Activated T-cell treated with anti-CD3 and anti-CD28 coated beads, Interleukin-2, amount 50 U/mL, for 72 hours (primary cell): ENCODE measurements around the gene WASF1. TPM values are rescaled to one million over a fixed set of nuclear protein-coding genes. Genes with fewer than 3 reads are reported as not detected.

ENCODE experiments used
- ATAC-seq, 2 donors: fragments of 150-1000 bp; cut with Tn5 transposase; replicated peaks in 1 of 2; 2 replicates each; pipeline ENCODE4 v1.10.0; 2021; ENCODE audit warnings: moderate library complexity in 2 of 2, mild to moderate bottlenecking in 1 of 2
- DNase-seq, 2 donors: peaks; one replicate each; pipeline ENCODE4 v3.0.0; 2021 to 2022; ENCODE audit warnings: mixed read lengths in 1 of 2
- H3K27ac Mint-ChIP-seq: one replicate; pipeline ENCODE4 v1.8.0; 2022; ENCODE audit warnings: mild to moderate bottlenecking, moderate library complexity, mixed read lengths
- H3K27me3 Mint-ChIP-seq: one replicate; pipeline ENCODE4 v1.8.0; 2022; ENCODE audit warnings: low read depth, mixed read lengths
- H3K36me3 Mint-ChIP-seq, 2 donors: one replicate each; pipeline ENCODE4 v1.8.0; 2022; ENCODE audit warnings: mixed read lengths in 2 of 2, mild to moderate bottlenecking in 1 of 2; ENCODE audit not compliant: insufficient read depth in 2 of 2
- H3K4me1 Mint-ChIP-seq: one replicate; pipeline ENCODE4 v1.8.0; 2022; ENCODE audit warnings: low read depth, mixed read lengths
- H3K4me3 Mint-ChIP-seq, 2 donors: one replicate each; pipeline ENCODE4 v1.8.0; 2022; ENCODE audit warnings: mild to moderate bottlenecking in 2 of 2, mixed read lengths in 2 of 2, moderate library complexity in 2 of 2
- H3K9me3 Mint-ChIP-seq, 2 donors: one replicate each; pipeline ENCODE4 v1.8.0; 2022; ENCODE audit warnings: mixed read lengths in 2 of 2
- total RNA-seq, 2 donors: library from RNA; stranded (reverse); gene quantifications; one replicate each; pipeline ENCODE4 v1.2.3, GENCODE V29; 2022

Gene WASF1
- 1 to 10 TPM; 2.6 to 3.3 TPM for total RNA-seq

DNA sequence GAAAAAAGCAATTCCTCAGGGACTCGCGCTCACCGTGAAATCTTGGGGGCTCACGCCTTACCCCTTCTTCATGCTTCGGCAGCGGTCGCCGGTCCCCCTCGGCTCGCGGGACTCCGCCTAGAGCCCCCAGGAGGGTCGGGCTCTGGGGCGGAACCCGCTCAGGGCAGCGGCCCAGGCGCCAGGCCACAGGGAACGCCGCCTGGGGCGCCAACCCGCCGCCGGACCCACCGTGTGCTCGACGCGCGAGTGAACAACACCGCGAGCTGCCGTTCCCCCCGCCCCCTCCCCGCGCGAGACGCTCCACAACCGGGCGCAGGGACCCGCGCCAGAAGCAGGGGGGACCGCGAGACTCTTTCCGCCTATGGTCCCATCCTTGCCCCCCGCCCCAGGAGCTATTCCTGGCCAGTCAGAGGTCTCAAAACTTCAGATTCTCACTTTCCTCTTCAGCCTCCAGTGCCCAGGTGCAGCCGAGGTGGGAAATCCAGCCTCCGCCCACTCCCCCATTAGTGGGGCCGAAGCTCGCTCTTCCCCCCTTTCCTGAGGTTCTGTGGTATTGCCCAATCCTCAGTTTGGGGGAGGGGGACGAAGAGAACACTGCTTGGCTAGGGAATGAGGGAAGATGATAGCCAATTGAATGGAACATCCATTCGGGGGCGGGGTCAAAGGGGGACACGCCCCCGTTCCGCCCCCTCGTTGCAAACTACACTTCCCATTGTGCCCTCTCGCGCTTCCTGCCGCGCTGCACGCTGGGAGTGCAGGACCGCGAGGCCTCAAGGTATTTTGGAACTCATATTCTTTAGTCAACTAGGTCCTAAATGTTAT lies at the start of gene WASF1:
Gene WASF1, minus strand, starts transcription at position 265 of the 822 bp plus-strand sequence. CDS start 52,069 bp downstream, outside the sequence.
- ATAC-seq (peak; percentile 89), DNase-seq (peak; percentile 90 to 93)
- H3K27me3 Mint-ChIP-seq = peaks cover 15% of the 10 kb centered on the region
- H3K27ac Mint-ChIP-seq = peak within 1 kb of the TSS; percentile 80
- H3K9me3 Mint-ChIP-seq = no peaks in the 10 kb centered on the region
- H3K4me3 Mint-ChIP-seq = peak within 1 kb of the TSS; percentile 72 to 95
- peaks cover 6% of the 10 kb centered on the region for H3K4me1 Mint-ChIP-seq
- H3K36me3 Mint-ChIP-seq = peaks cover 0 to 3% of the 10 kb centered on the region in 2 donors

DNA sequence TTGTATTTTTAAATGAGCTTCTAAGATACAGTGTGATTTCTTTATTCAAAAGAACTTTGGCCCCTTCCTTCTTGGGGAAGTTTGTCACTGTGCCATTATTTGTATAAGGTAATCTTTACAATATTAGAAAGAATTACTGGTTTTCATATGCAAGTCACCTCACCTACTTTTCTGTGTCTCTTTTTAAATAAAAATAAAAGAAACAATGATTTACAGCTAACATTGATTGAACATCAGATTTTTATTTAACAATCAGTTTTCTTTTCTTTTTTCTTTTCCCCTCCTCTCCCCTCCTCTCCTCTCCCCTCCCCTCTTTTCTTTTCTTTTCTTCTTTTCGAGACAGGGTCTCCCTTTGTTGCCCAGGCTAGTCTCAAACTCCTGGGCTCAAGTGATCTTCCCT lies 46.8 kb upstream of the WASF1 start:
- no peak for ATAC-seq
- peaks cover 2 to 7% of the 10 kb centered on the region in 2 donors for H3K36me3 Mint-ChIP-seq
- no peak for DNase-seq

DNA sequence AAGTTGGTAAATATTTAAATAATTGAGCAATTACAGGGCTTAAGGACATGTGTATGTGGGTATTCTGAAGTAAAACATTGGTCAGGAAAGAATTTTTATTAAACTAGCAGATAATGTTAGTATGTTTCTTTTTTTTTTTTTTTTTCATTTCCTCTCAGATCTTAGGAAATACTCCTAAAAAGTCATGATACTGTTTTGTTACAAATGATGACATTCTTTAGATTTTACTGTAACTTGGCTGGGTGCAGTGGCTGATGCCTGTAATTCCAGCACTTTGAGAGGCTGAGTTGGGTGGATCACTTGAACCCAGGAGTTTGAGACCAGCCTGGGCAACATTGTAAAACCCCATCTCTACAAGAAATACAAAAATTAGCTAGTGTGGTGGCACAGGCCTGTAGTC lies 42.3 kb upstream of the WASF1 start:
- Mint-ChIP-seq H3K9me3 (no peaks in the 10 kb centered on the region), H3K27ac (no peak overlapping the region), H3K36me3 (peaks cover 5 to 14% of the 10 kb centered on the region in 2 donors), H3K4me3 (no peak overlapping the region), H3K4me1 (no peaks in the 10 kb centered on the region), H3K27me3 (no peaks in the 10 kb centered on the region)
- ATAC-seq (no peak), DNase-seq (no peak)

More for the DNA sequence above, 46.8 kb upstream of the WASF1 start:
- H3K4me3 Mint-ChIP-seq = no peak overlapping the region
- H3K9me3 Mint-ChIP-seq = no peaks in the 10 kb centered on the region
- H3K27me3 Mint-ChIP-seq = no peaks in the 10 kb centered on the region
- no peaks in the 10 kb centered on the region for H3K4me1 Mint-ChIP-seq
- no peak overlapping the region for H3K27ac Mint-ChIP-seq

DNA sequence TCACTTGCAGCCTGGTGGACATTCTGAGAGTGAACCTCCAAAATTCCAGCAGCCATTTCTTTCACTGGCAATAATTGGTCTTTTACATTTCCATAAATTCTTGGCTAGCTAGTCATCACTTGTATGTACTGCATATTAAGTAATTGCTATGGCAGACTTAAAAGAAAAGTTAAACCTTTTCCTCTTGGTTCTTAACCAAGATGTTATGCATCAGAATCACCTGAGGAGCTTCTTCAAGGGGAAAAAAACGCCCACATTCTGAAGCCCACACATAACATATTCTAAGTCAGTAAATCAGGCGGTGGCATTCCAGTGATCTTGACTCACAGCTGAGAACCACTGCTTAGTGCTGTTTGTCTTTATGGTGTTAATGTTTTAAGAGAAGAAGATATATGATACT lies 37.8 kb upstream of the WASF1 start:
- no peaks in the 10 kb centered on the region for H3K4me1 Mint-ChIP-seq
- DNase-seq = no peak

DNA sequence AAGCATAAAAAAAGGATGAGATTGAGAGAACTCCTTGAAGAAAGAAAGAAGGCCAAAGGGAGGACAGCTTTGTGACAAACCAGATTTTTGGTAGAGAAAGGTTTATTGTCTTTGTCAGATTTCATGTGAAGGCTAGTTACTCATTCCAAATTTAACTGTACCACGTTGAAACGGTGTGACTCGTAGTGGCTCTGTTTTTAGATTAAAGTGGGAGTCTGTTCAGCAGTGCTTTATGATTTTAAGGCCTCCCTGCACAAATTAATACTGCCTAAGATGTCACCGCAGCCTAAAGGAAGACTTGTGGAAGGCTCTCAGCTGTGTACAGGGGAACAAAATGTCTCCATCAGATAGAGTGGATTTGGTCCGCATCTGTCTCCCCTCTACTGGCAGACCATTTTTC lies 36.7 kb upstream of the WASF1 start:
- Mint-ChIP-seq H3K9me3 (no peaks in the 10 kb centered on the region), H3K36me3 (peaks cover 6 to 15% of the 10 kb centered on the region in 2 donors), H3K27me3 (no peaks in the 10 kb centered on the region), H3K4me3 (no peak overlapping the region), H3K27ac (no peak overlapping the region), H3K4me1 (no peaks in the 10 kb centered on the region)
- ATAC-seq = no peak
- no peak for DNase-seq

More for the DNA sequence above, 37.8 kb upstream of the WASF1 start:
- no peaks in the 10 kb centered on the region for H3K9me3 Mint-ChIP-seq
- peaks cover 6 to 15% of the 10 kb centered on the region in 2 donors for H3K36me3 Mint-ChIP-seq
- no peak overlapping the region for H3K27ac Mint-ChIP-seq
- H3K27me3 Mint-ChIP-seq = no peaks in the 10 kb centered on the region
- H3K4me3 Mint-ChIP-seq = no peak overlapping the region
- ATAC-seq = no peak

DNA sequence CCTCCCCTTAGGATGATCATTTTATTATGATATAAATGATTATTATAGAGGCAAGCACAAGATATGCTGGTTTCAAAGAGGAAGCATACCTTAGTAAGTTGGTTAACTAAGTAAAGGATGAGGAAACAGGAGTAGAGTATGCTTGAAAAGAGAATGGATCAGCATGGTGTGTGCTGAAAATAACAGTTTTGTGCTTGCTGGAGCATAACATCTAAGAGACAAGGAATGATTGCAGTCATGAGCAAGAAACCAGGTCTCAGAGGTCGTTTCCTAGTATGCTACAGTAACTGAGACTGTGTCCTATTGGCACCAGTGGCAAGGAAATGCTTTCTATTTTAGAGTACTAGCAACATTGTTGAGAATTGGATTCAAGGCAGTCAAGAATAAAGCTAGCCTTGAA lies 34.9 kb upstream of the WASF1 start:
- DNase-seq (no peak), ATAC-seq (no peak)
- no peaks in the 10 kb centered on the region for H3K27me3 Mint-ChIP-seq
- H3K27ac Mint-ChIP-seq = no peak overlapping the region
- no peaks in the 10 kb centered on the region for H3K4me1 Mint-ChIP-seq
- peaks cover 3 to 10% of the 10 kb centered on the region in 2 donors for H3K36me3 Mint-ChIP-seq
- H3K4me3 Mint-ChIP-seq = no peak overlapping the region
- no peaks in the 10 kb centered on the region for H3K9me3 Mint-ChIP-seq

DNA sequence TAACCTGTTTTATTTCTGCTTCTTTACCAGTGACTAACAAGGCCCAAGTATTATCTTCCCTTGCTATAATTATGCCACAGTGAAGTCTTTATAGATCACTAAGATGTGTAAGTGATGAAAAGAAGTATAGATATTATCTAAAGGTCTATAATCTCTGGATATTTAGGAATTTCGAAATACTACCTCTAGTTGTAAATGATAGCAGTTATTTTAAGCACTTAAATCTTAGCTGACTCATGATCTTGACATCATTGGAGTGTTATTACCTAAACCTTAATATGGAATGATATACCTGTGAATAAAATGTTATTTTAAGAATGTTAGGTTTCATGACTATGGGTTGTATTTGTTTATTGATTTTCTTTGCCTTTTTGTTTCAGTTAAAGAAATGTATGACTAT lies 32.3 kb upstream of the WASF1 start:
- DNase-seq = no peak
- no peak for ATAC-seq
- Mint-ChIP-seq H3K4me3 (no peak overlapping the region), H3K4me1 (no peaks in the 10 kb centered on the region), H3K36me3 (peaks cover 3 to 8% of the 10 kb centered on the region in 2 donors), H3K27me3 (no peaks in the 10 kb centered on the region), H3K27ac (no peak overlapping the region), H3K9me3 (no peaks in the 10 kb centered on the region)

DNA sequence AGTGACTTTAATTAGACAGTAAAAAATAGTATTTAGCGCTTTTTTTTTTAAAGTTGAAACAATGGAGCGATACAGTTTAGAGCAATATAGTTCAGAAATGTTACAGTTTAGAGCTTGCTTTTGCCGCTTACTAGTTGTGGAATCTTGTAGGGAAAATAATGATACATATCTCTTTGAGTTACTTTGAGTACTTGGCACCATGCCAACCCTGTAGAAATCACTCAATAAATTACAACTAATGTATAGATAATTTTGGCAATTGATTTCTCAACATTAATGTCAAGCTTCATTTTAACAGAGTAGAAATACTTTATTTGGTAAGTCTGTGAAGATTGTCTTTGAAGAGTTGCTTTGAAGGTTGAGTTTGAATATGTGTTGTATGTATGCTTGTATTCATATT lies 28.2 kb upstream of the WASF1 start:
- DNase-seq (no peak), ATAC-seq (no peak)
- no peak overlapping the region for H3K27ac Mint-ChIP-seq
- H3K27me3 Mint-ChIP-seq = no peaks in the 10 kb centered on the region
- no peak overlapping the region for H3K4me3 Mint-ChIP-seq
- H3K36me3 Mint-ChIP-seq = peaks cover 0 to 5% of the 10 kb centered on the region in 2 donors
- H3K9me3 Mint-ChIP-seq = no peaks in the 10 kb centered on the region
- H3K4me1 Mint-ChIP-seq = no peaks in the 10 kb centered on the region

DNA sequence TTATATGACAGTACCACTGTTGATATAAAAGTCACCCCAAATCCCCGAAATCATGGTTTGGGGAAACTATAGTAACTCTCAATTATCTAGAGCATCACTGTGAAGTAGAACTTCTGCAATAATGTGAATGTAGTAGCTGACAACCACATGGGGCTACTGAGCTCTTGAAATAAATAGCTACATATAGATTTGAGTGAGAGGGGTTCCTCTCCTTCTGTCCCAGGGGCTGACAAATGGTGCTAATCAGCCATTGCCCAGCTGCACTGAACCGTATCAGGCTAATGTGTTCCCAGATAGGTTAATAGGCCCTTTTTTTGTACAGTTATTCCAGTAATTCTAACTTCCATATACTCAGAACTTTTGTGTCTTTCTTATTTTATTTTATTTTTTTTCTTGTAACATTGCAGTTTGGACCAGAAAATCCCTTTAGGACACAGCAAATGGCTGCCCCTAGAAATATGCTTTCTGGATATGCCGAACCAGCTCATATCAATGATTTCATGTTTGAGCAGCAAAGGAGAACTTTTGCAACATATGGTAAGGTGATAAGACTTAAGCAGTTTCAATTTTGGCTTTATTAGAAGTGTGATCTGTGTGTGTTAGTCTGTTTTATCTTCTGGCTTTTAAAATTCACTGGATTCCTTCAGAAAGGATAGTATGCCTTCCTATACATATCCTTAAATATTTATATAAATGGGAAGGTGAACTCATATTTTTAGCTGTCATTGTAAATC lies 21.8 kb upstream of the WASF1 start:
- H3K9me3 Mint-ChIP-seq = no peaks in the 10 kb centered on the region
- ATAC-seq = no peak
- H3K27me3 Mint-ChIP-seq = no peaks in the 10 kb centered on the region
- DNase-seq = no peak
- no peaks in the 10 kb centered on the region for H3K36me3 Mint-ChIP-seq
- H3K4me1 Mint-ChIP-seq = no peaks in the 10 kb centered on the region
- peak overlapping the region; percentile 19 for H3K27ac Mint-ChIP-seq
- H3K4me3 Mint-ChIP-seq = no peak overlapping the region

DNA sequence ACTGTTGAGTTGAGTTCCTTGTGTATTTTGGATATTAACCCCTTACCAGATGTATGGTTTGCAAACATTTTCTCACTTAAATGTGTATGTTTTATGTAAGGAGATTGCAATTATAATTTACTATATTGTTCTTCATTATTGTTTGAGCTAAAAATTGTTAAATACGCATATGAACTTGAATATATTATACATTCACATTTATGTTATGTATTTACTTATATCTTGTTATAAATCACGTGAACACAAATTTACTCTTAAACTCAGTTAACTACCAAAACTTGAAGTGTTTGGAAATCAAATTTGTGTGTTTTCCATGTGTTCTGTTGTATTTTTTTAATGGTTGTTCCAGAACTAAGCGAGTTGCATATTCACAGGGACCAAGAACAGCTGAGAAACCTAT lies 19.1 kb upstream of the WASF1 start:
- no peak overlapping the region for H3K4me3 Mint-ChIP-seq
- ATAC-seq (no peak), DNase-seq (no peak)
- no peaks in the 10 kb centered on the region for H3K4me1 Mint-ChIP-seq
- H3K9me3 Mint-ChIP-seq = no peaks in the 10 kb centered on the region
- H3K27ac Mint-ChIP-seq = no peak overlapping the region
- H3K36me3 Mint-ChIP-seq = peaks cover 0 to 7% of the 10 kb centered on the region in 2 donors
- H3K27me3 Mint-ChIP-seq = no peaks in the 10 kb centered on the region

DNA sequence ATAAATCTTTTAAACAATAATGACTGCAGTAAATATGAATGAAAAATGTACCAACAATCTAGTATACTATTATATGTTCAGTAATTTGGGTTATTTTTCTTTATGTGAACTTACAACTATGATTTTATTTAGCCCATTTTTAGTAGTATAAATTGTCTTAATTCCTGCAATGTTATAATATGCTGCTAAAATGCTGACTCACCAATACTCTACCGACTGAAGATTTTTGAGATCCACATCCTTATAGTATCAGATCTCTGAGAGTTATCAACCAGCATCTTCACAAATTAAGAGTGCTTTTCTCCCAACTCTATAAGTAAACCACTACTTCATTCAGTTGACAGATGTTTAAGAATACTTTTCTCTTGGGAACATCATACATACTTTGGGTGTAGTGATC lies 17.4 kb upstream of the WASF1 start:
- no peak overlapping the region for H3K27ac Mint-ChIP-seq
- ATAC-seq (no peak), DNase-seq (no peak)
- no peaks in the 10 kb centered on the region for H3K27me3 Mint-ChIP-seq
- no peaks in the 10 kb centered on the region for H3K9me3 Mint-ChIP-seq
- H3K36me3 Mint-ChIP-seq = peaks cover 0 to 7% of the 10 kb centered on the region in 2 donors
- no peaks in the 10 kb centered on the region for H3K4me1 Mint-ChIP-seq
- H3K4me3 Mint-ChIP-seq = no peak overlapping the region

DNA sequence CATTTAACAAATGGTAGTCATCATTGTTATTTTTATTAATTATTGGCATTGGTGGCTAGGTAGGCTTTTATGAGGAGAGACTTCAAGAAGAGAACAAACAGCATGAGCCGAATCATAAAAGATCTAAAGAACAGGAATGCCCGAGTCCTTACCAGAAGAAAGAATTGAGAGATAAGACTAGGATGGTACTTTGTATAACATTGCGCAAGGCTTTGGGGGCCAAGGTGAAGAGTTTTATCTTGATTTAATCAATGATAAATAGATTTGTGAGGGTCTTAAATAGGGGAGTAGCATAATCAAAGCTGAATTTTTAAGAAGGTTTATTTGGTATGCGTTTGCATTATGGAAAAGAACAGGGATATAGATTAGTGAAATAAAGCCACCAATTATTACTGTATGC lies 16.2 kb upstream of the WASF1 start:
- Mint-ChIP-seq H3K9me3 (no peaks in the 10 kb centered on the region), H3K27ac (no peak overlapping the region), H3K36me3 (peaks cover 0 to 7% of the 10 kb centered on the region in 2 donors), H3K4me1 (no peaks in the 10 kb centered on the region), H3K27me3 (no peaks in the 10 kb centered on the region), H3K4me3 (no peak overlapping the region)
- ATAC-seq (no peak), DNase-seq (no peak)

DNA sequence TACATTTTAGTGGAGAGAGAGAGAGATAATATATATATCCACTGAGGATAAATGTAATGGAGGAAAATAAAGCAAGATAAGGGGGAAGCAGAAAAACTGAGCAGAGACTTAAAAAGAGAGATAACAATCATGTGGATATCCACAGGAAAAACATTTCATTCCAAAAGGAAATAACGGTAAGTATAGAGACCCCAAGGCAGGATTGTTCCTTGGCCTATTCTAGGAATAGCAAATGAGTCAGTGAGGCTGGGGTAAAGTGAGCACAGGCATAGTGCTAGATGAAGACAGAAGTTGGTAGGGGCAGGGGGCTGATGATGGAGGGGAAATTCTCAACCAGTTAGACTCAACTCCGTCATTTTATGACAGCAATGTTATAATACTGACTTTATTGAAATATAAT lies 12.0 kb upstream of the WASF1 start:
- H3K36me3 Mint-ChIP-seq = peaks cover 0 to 7% of the 10 kb centered on the region in 2 donors
- H3K4me3 Mint-ChIP-seq = no peak overlapping the region

More for the DNA sequence above, 12.0 kb upstream of the WASF1 start:
- DNase-seq (no peak), ATAC-seq (no peak)
- Mint-ChIP-seq H3K27ac (no peak overlapping the region), H3K9me3 (no peaks in the 10 kb centered on the region), H3K4me1 (no peaks in the 10 kb centered on the region), H3K27me3 (no peaks in the 10 kb centered on the region)
